GM12873 (cell line): Measurements from ENCODE around the gene GEN1.

ENCODE experiments used
- TF ChIP-seq, protein P1 (sequence below): IDR thresholded peaks from 2 replicates; pipeline ENCODE4 v1.5.1; 2012; ENCODE audit warnings: low read depth, mild to moderate bottlenecking, moderate library complexity, low read length, control low read depth; ENCODE audit not compliant: insufficient read depth; ENCODE audit errors: missing control alignments

Gene GEN1

DNA sequence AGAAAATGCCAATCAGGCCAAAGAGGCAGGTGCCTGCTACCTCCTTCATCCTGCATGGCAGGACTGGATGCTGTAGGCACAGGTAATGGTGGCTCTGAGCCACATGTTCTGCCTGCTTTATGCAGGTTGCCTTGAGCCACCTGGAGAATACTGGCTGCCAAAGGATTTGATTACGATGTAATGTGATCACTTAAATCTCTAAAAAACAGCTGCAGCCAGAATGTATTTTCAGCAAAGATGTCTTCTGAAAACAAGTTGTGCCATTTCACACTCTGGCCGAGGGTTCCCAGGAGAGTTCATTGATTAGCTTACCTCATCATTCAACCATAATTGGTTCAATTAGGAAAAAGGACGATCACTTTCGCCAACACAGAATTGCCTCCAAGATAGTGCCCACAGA, 44.4 kb downstream of the GEN1 start:
- TF ChIP-seq, protein P1, sequence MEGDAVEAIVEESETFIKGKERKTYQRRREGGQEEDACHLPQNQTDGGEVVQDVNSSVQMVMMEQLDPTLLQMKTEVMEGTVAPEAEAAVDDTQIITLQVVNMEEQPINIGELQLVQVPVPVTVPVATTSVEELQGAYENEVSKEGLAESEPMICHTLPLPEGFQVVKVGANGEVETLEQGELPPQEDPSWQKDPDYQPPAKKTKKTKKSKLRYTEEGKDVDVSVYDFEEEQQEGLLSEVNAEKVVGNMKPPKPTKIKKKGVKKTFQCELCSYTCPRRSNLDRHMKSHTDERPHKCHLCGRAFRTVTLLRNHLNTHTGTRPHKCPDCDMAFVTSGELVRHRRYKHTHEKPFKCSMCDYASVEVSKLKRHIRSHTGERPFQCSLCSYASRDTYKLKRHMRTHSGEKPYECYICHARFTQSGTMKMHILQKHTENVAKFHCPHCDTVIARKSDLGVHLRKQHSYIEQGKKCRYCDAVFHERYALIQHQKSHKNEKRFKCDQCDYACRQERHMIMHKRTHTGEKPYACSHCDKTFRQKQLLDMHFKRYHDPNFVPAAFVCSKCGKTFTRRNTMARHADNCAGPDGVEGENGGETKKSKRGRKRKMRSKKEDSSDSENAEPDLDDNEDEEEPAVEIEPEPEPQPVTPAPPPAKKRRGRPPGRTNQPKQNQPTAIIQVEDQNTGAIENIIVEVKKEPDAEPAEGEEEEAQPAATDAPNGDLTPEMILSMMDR = no peak

DNA sequence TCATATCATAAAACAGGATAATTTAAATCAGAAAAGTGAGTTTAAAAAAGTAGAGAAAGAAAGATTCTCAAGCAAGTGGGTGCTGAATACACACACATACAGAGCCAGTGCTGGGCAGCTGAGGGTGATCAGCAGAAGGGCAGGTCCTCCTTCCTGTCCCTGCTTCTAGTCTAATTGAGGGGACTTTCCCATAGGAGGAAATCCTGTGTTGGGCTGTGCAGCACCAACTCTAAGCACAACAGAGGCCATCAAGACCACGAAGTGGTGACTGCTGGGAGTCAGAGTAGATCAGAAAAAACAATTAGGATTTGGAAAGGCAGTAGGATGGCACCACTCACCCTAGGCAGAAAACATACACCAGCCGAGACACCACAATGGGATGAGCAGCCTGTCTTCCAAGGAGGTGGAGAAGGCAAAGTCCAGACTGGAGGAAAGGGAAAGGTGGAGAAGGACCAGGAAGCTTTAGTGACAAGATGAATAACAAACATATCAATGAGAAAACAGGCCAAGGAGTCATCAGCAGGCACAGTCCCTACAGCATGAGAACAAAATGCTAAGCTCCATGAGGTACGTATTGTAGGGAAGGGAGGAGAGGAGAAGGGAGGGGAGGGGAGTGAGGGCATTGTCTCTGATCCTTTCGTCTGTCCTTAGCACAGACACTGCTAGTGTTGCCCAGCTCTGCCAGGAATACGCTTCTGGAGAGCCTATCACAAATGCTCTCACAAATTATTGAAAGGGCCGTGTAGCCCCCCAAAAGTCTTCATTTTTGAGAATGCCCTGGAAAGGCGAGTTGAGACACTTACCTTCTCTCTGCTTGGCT, 45.6 kb downstream of the GEN1 start:
- TF ChIP-seq, protein P1 = no peak

DNA sequence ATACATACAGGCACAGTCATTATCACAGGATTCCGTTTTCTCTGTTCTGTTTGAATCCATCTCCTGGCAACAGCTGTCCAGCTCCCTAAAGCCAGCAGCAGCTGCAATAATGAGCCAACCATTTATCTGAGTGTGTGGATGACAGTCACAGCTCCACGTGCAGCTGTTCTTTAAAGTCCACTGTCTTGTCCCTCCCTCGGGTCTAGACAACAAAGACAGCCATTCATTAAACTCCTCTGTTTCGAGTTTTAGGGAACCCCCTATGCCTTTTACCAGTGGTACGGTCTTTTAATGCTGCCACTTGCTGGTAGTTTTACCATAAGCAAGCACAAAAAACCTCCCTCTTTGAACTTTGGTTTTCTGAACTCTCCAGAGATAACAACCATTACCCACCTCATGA, 46.3 kb downstream of the GEN1 start:
- TF ChIP-seq, protein P1 = no peak

DNA sequence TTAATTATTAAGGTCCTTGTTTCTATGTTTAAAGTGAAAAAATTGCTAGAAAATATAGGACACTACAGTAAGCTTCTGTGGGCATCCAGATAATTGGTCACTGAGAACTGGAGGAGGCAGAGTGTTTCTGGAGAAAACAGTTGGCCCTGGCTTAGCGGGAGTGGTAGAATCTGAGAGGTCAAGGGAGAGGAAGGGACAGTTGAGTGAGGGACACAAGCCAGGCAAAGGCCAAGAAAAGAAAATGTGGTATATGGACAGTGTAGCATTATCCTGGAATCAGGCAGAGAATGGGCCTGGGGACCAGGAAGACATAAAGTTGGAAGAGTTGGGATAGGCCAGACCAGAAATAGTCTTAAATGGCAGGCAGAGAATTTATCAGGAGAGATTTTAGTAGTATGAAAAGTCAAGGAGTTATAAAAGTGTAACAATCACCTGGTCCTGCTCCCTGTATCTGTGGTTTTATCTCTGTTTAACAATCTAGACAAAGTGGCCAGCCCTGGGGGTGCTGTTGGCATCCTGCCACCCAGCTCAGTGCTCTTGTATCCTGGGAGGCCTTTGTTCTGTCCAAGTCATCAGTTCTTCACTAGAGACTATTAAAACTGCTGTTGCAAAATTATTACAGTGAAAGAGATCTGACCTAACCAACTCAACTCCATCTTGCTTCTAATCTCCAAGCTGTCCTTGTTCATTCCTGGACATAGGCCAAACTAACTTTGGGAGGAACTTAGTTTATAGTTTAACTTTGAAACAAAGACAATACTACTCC, 46.9 kb downstream of the GEN1 start:
- TF ChIP-seq, protein P1 = no peak

DNA sequence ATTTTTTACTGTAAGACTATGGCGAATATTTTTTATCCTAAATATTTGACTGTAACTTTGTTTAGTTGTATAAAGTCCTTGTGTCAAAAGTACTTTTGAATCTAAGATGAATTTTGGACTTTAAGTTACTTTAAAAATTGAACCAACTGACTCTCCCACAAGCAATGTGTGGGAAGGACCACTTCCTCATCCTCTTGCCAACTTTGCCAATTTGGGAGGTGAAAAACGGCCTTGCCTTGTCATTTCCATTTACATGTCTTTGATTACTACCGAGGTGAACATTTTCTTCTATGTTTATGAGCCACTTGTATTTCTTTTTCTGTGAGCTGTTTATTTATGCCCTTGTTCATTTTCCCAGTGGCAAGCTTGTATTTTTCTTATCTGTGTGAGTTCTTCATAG, 49.6 kb downstream of the GEN1 start:
- TF ChIP-seq, protein P1 = no peak

DNA sequence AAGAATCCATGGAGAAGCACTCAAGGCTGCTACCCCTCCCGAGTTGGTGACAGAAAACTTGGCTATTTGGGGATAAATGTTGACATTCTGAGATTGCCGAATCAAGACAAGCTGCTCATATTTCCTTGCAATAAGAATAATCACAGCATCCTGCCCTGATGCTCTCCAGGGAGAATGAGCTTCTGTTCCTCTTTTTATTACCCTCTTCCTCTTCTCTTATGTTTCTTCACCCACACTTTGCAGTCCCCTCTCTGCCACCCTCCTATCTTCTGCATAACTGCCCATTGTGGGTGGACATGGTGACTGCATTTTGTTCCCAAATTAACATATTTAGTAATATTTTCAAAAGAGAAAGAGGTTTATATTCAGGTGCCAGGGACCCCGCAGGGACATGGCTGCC, 50.4 kb downstream of the GEN1 start:
- TF ChIP-seq, protein P1 = no peak

DNA sequence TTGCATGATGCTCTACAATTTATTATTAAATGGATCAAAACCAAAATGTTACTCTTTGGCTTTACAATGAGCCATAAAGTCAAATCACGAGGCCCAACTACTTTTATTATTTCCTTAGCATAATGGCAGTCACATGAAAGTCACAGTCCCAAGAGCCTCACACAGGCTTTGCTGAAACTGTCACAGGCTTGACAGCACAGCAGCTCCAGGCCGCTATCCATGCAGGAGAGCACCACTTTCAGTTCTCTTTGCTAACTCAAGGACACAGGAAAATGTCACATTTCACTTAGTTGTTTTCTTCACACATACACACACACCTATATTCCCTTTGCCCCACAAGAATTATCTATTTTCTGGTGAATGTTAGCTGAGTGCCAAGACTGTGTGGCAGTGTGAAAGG, 51.2 kb downstream of the GEN1 start:
- TF ChIP-seq, protein P1 = no peak
